Panc1 (cell line): Measurements from ENCODE around the gene TEX11. TPM values are rescaled to one million over a fixed set of nuclear protein-coding genes. Genes with fewer than 3 reads are reported as not detected.
"Not testable (repeated sequence)": the region's sequence is repeated elsewhere in the genome, so short reads cannot be mapped to it uniquely, and the experiment has no call there.

Experiments used
- ATAC-seq: fragments of 200-7000 bp; cut with Tn5 transposase; 2 replicates; pipeline ENCODE4 v1.9.1; 2020; ENCODE audit warnings: mild to moderate bottlenecking, moderate library complexity
- BruUV-seq: library from RNA; stranded (reverse); fragments of 400-500 nt; replicated peaks from 2 replicates; lab custom pipeline; 2021; lab: Mats Ljungman, UMichigan
- CTCF ChIA-PET: fragments of 300-600 bp; sonication (Branson Sonifier 250); formaldehyde crosslinking; loops from one replicate; lab custom pipeline; 2022; ENCODE audit warnings: antibody characterized with exemption; lab: Charles Lee
- POLR2A ChIA-PET: fragments of 300-600 bp; sonication (Branson Sonifier 250); formaldehyde crosslinking; loops from one replicate; lab custom pipeline; 2022; ENCODE audit warnings: antibody characterized with exemption; lab: Charles Lee
- DNase-seq: peaks from one replicate; pipeline ENCODE4 v3.0.0-alpha.2; 2010; ENCODE audit warnings: low read depth, low spot score
- H3K27ac ChIP-seq: 2 replicates; pipeline ENCODE4 v1.5.1; 2011; ENCODE audit warnings: mild to moderate bottlenecking, low read length, inconsistent platforms
- H3K27me3 ChIP-seq: fragments of 200-500 bp; sonication (Bioruptor generic); 2 replicates; pipeline ENCODE4 v1.6.0; 2014; ENCODE audit warnings: low read length, inconsistent platforms; ENCODE audit not compliant: control insufficient read depth, insufficient read depth
- H3K36me3 ChIP-seq: fragments of 200-500 bp; sonication (Bioruptor generic); 2 replicates; pipeline ENCODE4 v1.5.1; 2014; ENCODE audit warnings: inconsistent platforms, mild to moderate bottlenecking, low read length, moderate library complexity; ENCODE audit not compliant: control insufficient read depth, insufficient read depth
- H3K4me1 ChIP-seq: 2 replicates; pipeline ENCODE4 v1.5.1; 2011; ENCODE audit warnings: inconsistent platforms, mild to moderate bottlenecking, low read length, moderate library complexity; ENCODE audit not compliant: control insufficient read depth, insufficient read depth
- H3K4me3 ChIP-seq, 2 experiments: 2 replicates each; pipeline ENCODE4 v1.5.1; 2011 to 2012; ENCODE audit warnings: low read depth in 2 of 2, low read length in 2 of 2, mild to moderate bottlenecking in 2 of 2, inconsistent platforms in 1 of 2, moderate library complexity in 1 of 2
- H3K9me3 ChIP-seq: fragments of 200-500 bp; sonication (Bioruptor generic); 2 replicates; pipeline ENCODE4 v1.5.1; 2014; ENCODE audit warnings: low read depth, mild to moderate bottlenecking, inconsistent platforms, low read length, moderate library complexity; ENCODE audit not compliant: control insufficient read depth, insufficient read depth
- POLR2AphosphoS5 ChIP-seq: IDR thresholded peaks from 2 replicates; pipeline ENCODE4 v1.6.1; 2012; ENCODE audit warnings: mild to moderate bottlenecking, low read depth, low read length, moderate library complexity
- SIN3A ChIP-seq: IDR thresholded peaks from 2 replicates; pipeline ENCODE4 v1.6.1; 2012; ENCODE audit warnings: low read depth, mild to moderate bottlenecking, low read length, moderate library complexity, borderline replicate concordance; ENCODE audit not compliant: insufficient read depth
- TCF7L2 ChIP-seq: IDR thresholded peaks from 2 replicates; pipeline ENCODE4 v1.6.1; 2011; ENCODE audit warnings: mild to moderate bottlenecking, low read depth, low read length, inconsistent platforms
- in situ Hi-C: cut with HindIII; loops from 2 replicates; pipeline ENCODE4 v1.10.0; 2016; ENCODE audit warnings: low sequenced_read_pairs, low pct_unique_long_range_greater_than_20kb
- intact Hi-C: fragments of 100-400 bp; cut with micrococcal nuclease; formaldehyde crosslinking; loops from one replicate; pipeline ENCODE4 v1.10.0; 2022; ENCODE audit not compliant: unreplicated experiment
- total RNA-seq: library from RNA; stranded (reverse); gene quantifications from one replicate; pipeline ENCODE4 v1.2.1, GENCODE V29; 2021; ENCODE audit not compliant: unreplicated experiment
- TF ChIP-seq, protein P1 (sequence below), 2 experiments: IDR thresholded peaks; 2 replicates each; pipeline ENCODE4 v1.6.1; 2011 to 2012; ENCODE audit warnings: low read depth in 2 of 2, control low read depth in 1 of 2, low read length in 1 of 2, mild to moderate bottlenecking in 1 of 2, moderate library complexity in 1 of 2; ENCODE audit not compliant: insufficient read depth in 1 of 2
- TF ChIP-seq, protein P2 (sequence below): fragments of 450-650 bp; IDR thresholded peaks from 2 replicates; pipeline ENCODE4 v1.5.1; 2017; ENCODE audit warnings: mild to moderate bottlenecking

Gene TEX11
- total RNA-seq, 1 experiment from 2014 or later, result not detected

DNA sequence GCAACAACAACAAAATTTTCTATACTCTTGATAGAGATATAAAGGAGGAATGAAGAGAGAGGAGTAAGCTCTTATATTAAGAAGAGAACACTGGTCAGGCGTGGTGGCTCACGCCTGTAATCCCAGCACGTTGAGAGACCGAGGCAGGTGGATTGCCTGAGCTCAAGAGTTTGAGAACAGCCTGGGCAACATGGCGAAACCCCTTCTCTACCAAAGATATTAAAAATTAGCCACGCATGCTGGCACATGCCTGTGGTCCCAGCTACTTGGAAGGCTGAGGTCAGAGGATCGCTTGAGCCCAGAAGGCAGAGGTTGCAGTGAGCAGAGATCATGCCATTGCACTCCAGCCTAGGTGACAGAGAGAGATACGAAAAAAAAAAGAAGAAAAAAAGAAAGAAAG is 102.4 kb downstream of the TEX11 start:
- DNase-seq (no peak), ATAC-seq (no peak)
- TF ChIP-seq, protein P1, sequence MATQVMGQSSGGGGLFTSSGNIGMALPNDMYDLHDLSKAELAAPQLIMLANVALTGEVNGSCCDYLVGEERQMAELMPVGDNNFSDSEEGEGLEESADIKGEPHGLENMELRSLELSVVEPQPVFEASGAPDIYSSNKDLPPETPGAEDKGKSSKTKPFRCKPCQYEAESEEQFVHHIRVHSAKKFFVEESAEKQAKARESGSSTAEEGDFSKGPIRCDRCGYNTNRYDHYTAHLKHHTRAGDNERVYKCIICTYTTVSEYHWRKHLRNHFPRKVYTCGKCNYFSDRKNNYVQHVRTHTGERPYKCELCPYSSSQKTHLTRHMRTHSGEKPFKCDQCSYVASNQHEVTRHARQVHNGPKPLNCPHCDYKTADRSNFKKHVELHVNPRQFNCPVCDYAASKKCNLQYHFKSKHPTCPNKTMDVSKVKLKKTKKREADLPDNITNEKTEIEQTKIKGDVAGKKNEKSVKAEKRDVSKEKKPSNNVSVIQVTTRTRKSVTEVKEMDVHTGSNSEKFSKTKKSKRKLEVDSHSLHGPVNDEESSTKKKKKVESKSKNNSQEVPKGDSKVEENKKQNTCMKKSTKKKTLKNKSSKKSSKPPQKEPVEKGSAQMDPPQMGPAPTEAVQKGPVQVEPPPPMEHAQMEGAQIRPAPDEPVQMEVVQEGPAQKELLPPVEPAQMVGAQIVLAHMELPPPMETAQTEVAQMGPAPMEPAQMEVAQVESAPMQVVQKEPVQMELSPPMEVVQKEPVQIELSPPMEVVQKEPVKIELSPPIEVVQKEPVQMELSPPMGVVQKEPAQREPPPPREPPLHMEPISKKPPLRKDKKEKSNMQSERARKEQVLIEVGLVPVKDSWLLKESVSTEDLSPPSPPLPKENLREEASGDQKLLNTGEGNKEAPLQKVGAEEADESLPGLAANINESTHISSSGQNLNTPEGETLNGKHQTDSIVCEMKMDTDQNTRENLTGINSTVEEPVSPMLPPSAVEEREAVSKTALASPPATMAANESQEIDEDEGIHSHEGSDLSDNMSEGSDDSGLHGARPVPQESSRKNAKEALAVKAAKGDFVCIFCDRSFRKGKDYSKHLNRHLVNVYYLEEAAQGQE (IDR thresholded peaks at IDR 0.05; ENCODE audit: insufficient read depth in 1 of 2, low read depth in 2 of 2, low read length in 1 of 2), result no peak
- TF ChIP-seq POLR2AphosphoS5 (no peak), SIN3A (no peak), TCF7L2 (no peak)
- TF ChIP-seq, protein P2, sequence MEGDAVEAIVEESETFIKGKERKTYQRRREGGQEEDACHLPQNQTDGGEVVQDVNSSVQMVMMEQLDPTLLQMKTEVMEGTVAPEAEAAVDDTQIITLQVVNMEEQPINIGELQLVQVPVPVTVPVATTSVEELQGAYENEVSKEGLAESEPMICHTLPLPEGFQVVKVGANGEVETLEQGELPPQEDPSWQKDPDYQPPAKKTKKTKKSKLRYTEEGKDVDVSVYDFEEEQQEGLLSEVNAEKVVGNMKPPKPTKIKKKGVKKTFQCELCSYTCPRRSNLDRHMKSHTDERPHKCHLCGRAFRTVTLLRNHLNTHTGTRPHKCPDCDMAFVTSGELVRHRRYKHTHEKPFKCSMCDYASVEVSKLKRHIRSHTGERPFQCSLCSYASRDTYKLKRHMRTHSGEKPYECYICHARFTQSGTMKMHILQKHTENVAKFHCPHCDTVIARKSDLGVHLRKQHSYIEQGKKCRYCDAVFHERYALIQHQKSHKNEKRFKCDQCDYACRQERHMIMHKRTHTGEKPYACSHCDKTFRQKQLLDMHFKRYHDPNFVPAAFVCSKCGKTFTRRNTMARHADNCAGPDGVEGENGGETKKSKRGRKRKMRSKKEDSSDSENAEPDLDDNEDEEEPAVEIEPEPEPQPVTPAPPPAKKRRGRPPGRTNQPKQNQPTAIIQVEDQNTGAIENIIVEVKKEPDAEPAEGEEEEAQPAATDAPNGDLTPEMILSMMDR, result no peak
- ChIA-PET CTCF (no interaction called here), POLR2A (no interaction called here)
- no TSS peak for BruUV-seq
- no peaks in the 10 kb centered on the region for H3K9me3 ChIP-seq
- intact Hi-C loops (no loop called here), in situ Hi-C loops (no loop called here)
- H3K4me1 ChIP-seq, result no peaks in the 10 kb centered on the region
- H3K4me3 ChIP-seq, result no peak overlapping the region
- no peaks in the 10 kb centered on the region; the same call in none of the 2 replicates for H3K27me3 ChIP-seq
- H3K27ac ChIP-seq, result no peak overlapping the region
- no peaks in the 10 kb centered on the region for H3K36me3 ChIP-seq

DNA sequence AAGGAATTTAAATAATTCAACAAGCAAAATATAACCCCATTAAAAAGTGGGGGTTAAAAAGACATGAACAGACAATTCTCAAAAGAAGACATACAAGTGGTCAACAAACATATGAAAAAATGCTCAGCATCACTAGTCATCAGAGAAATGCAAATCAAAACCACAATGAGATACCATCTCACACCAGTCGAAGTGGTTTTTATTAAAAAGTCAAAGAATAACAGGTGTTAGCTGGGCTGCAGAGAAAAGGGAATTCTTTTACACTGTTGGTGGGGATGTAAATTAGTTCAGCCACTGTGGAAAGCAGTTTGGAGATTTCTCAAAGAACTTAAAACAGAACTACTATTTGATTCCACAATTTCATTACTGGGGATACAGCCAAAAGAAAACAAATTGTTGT is 111.8 kb downstream of the TEX11 start:
- DNase-seq, BruUV-seq, H3K27ac ChIP-seq, H3K4me1 ChIP-seq, H3K4me3 ChIP-seq, intact Hi-C loops, POLR2A ChIA-PET, H3K27me3 ChIP-seq, H3K36me3 ChIP-seq, CTCF ChIA-PET, H3K9me3 ChIP-seq, in situ Hi-C loops, ATAC-seq: not testable (repeated sequence)

DNA sequence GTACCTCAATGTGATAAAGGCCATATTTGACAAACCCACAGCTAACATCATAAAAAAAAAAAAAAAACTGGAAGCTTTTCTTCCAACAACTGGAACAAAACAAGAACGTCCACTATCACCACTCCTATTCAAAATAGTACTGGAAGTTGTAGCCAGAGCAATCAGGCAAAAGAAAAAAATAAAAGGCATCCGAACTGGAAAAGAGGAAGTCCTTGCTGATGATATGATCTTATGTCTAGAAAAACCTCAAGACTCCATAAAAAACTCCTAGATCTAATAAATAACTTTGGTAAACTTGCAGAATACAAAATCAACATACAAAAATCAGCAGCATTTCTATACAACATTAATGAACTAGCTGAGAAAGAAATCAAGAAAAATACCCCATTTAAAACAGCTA is 134.3 kb downstream of the TEX11 start:
- intact Hi-C loops, result no loop called here
- H3K9me3 ChIP-seq, result no peaks in the 10 kb centered on the region
- H3K27me3 ChIP-seq, result no peaks in the 10 kb centered on the region; the same call in 1 of the 2 replicates
- no peak for TF ChIP-seq SIN3A
- no peak for TF ChIP-seq TCF7L2
- TF ChIP-seq, protein P1 (IDR thresholded peaks at IDR 0.05; ENCODE audit: insufficient read depth in 1 of 2, low read depth in 2 of 2, low read length in 1 of 2), result no peak
- TF ChIP-seq, protein P2, result no peak
- TF ChIP-seq POLR2AphosphoS5, result no peak
- in situ Hi-C loops, result no loop called here
- POLR2A ChIA-PET, result interaction anchor here (0.6 kb wide), 1 partner anchor 107 kb away, joined by 3 read pairs; no protein-coding TSS in a partner anchor
- BruUV-seq, result no TSS peak
- ATAC-seq (no peak), DNase-seq (no peak)
- CTCF ChIA-PET, result no interaction called here
- H3K36me3 ChIP-seq, result no peaks in the 10 kb centered on the region
- H3K4me1 ChIP-seq, result no peaks in the 10 kb centered on the region
- no peak overlapping the region for H3K27ac ChIP-seq
- no peak overlapping the region for H3K4me3 ChIP-seq
